Esophagus squamous epithelium (tissue), 5 donors: ENCODE data around the gene BBX. TPM values are rescaled to one million over a fixed set of nuclear protein-coding genes. Genes with fewer than 3 reads are reported as not detected.
"Not testable (repeated sequence)": the region's sequence is repeated elsewhere in the genome, so short reads cannot be mapped to it uniquely, and the experiment has no call there.

ENCODE experiments used
- DNase-seq: peaks from one replicate; lab custom pipeline; 2025; lab: John Stamatoyannopoulos, UW
- H3K27ac ChIP-seq, 4 donors: fragments of 200-600 bp; sonication (generic); one replicate each; pipeline ENCODE4 v1.5.1; 2016 to 2019; ENCODE audit warnings: mild to moderate bottlenecking in 1 of 4
- H3K27me3 ChIP-seq, 4 donors: fragments of 200-600 bp; sonication (generic); 1 replicate in 3 of 4; 2 replicates in 1 of 4; pipeline versions ENCODE4 v1.5.1 to v1.6.0; 2017 to 2021; ENCODE audit warnings: antibody characterized with exemption in 1 of 4
- H3K36me3 ChIP-seq, 3 donors: fragments of 200-600 bp; sonication (generic); one replicate each; pipeline ENCODE4 v1.5.1; 2016 to 2019
- H3K4me1 ChIP-seq, 3 donors: fragments of 200-600 bp; sonication (generic); one replicate each; pipeline ENCODE4 v1.5.1; 2017 to 2019
- H3K4me3 ChIP-seq, 4 donors: fragments of 200-600 bp; sonication (generic); 1 replicate in 3 of 4; 2 replicates in 1 of 4; pipeline ENCODE4 v1.5.1; 2016 to 2019; ENCODE audit warnings: mild to moderate bottlenecking in 2 of 4, moderate library complexity in 1 of 4
- H3K9me3 ChIP-seq, 3 donors: fragments of 200-600 bp; sonication (generic); one replicate each; pipeline ENCODE4 v1.5.1; 2016 to 2019
- CTCF ChIP-seq, 6 experiments: fragments of 450-650 bp in 4 of 6; fragments of 200-600 bp in 2 of 6; sonication (generic) in 2 of 6; IDR thresholded peaks; one replicate each; pipeline ENCODE4 v1.5.1; 2016 to 2019; ENCODE audit warnings: antibody characterized with exemption in 6 of 6, mild to moderate bottlenecking in 4 of 6, moderate library complexity in 4 of 6
- POLR2A ChIP-seq, 4 donors: fragments of 450-650 bp; IDR thresholded peaks; one replicate each; pipeline ENCODE4 v1.6.1; 2017; ENCODE audit warnings: antibody characterized with exemption in 4 of 4, mild to moderate bottlenecking in 4 of 4, moderate library complexity in 3 of 4
- WGBS, 2 donors: methylation state at CpG; one replicate each; pipeline ENCODE4 v1.1.5; 2018; 5-methylcytosine and 5-hydroxymethylcytosine counted together
- intact Hi-C: fragments of 100-400 bp; cut with DNase I; formaldehyde crosslinking; loops from one replicate; pipeline ENCODE4 v1.15.0; 2022
- total RNA-seq, 4 donors: library from RNA; depleted of rRNA; stranded (reverse); fragments of >200 nt; gene quantifications; one replicate each; pipeline ENCODE4 v1.1.0, GENCODE V29; 2016
- donor health status: DM: yes; HTN: yes; CAD: no.

BBX gene
- total RNA-seq, 4 donors from 2014 or later, result 12.5 to 49.5 (median 35.8) TPM

GRCh38 chr3:107689355-107689754, 166.6 kb downstream of the BBX start:
- Histone ChIP-seq H3K27me3 (no peaks in the 10 kb centered on the region), H3K4me3 (no peak overlapping the region), H3K4me1 (peaks cover 0 to 10% (median 0%) of the 10 kb centered on the region in 3 donors), H3K27ac (no peak overlapping the region), H3K9me3 (no peaks in the 10 kb centered on the region), H3K36me3 (no peaks in the 10 kb centered on the region)
- no peak for TF ChIP-seq POLR2A (IDR thresholded peaks at IDR 0.05)
- no peak for TF ChIP-seq CTCF (IDR thresholded peaks at IDR 0.05)
- DNase-seq, result no peak
- intact Hi-C loops, result loop anchor here (10.0 kb wide), 1 partner anchor 55 kb away; no protein-coding TSS in a partner anchor
- WGBS, 2 donors, result 45 to 70% methylated on average over 6 of the region's 6 CpGs

- H3K9me3 ChIP-seq, result no peaks in the 10 kb centered on the region
- H3K4me1 ChIP-seq, result peaks cover 0 to 9% (median 0%) of the 10 kb centered on the region in 3 donors
- no peak for TF ChIP-seq POLR2A (IDR thresholded peaks at IDR 0.05)
- peak; percentile 19 to 53 (median 46) for TF ChIP-seq CTCF (IDR thresholded peaks at IDR 0.05)
- DNase-seq, result no peak
- 15 to 50% methylated on average over 1 to 2 of the region's 2 CpGs for WGBS, 2 donors
- no peak overlapping the region for H3K4me3 ChIP-seq
- H3K27ac ChIP-seq, result no peak overlapping the region
- intact Hi-C loops, result no loop called here
- H3K27me3 ChIP-seq, result no peaks in the 10 kb centered on the region
- H3K36me3 ChIP-seq, result no peaks in the 10 kb centered on the region
Measured at GRCh38 chr3:107690522-107691138, 167.9 kb downstream of the BBX start.

GRCh38 chr3:107691984-107692383, 169.2 kb downstream of the BBX start:
- H3K36me3 ChIP-seq, H3K27me3 ChIP-seq, intact Hi-C loops, H3K27ac ChIP-seq, H3K9me3 ChIP-seq, H3K4me3 ChIP-seq, DNase-seq, H3K4me1 ChIP-seq: not testable (repeated sequence)
- WGBS, 2 donors, result 92 to 95% methylated on average over 4 to 5 of the region's 5 CpGs

- H3K9me3 ChIP-seq, H3K27me3 ChIP-seq, DNase-seq, H3K36me3 ChIP-seq, H3K27ac ChIP-seq, intact Hi-C loops: not testable (repeated sequence)
- 25% methylated on average over 4 of the region's 6 CpGs; no CpG with 5 or more reads in 1 of the 2 donors for WGBS, 2 donors
- Histone ChIP-seq H3K4me3 (peak overlapping the region in 3 of 4 donors; percentile 11 to 54 (median 28)), H3K4me1 (peaks cover 0 to 24% (median 0%) of the 10 kb centered on the region in 3 donors)
Measured at GRCh38 chr3:107697348-107697747, 174.6 kb downstream of the BBX start.

GRCh38 chr3:107697855-107698254, 175.1 kb downstream of the BBX start:
- intact Hi-C loops, H3K36me3 ChIP-seq, DNase-seq, H3K9me3 ChIP-seq, H3K27ac ChIP-seq, H3K27me3 ChIP-seq: not testable (repeated sequence)
- Histone ChIP-seq H3K4me1 (peaks cover 0 to 24% (median 0%) of the 10 kb centered on the region in 3 donors), H3K4me3 (peak overlapping the region in 3 of 4 donors; percentile 11 to 54 (median 28))
- 63 to 78% methylated on average over 6 to 17 of the region's 23 CpGs for WGBS, 2 donors

GRCh38 chr3:107699682-107700081, 176.9 kb downstream of the BBX start:
- Histone ChIP-seq H3K4me1 (peaks cover 0 to 24% (median 0%) of the 10 kb centered on the region in 3 donors), H3K36me3 (no peaks in the 10 kb centered on the region), H3K4me3 (no peak overlapping the region), H3K27me3 (no peaks in the 10 kb centered on the region), H3K27ac (no peak overlapping the region), H3K9me3 (no peaks in the 10 kb centered on the region)
- no peak for DNase-seq
- 16 to 45% methylated on average over 2 of the region's 2 CpGs for WGBS, 2 donors
- intact Hi-C loops, result no loop called here
- TF ChIP-seq CTCF (IDR thresholded peaks at IDR 0.05) (no peak), POLR2A (IDR thresholded peaks at IDR 0.05) (no peak)
